Fibroblast of skin of right biceps (primary cell): ENCODE data around the gene PRR33.
"Not testable (repeated sequence)": the region's sequence is repeated elsewhere in the genome, so short reads cannot be mapped to it uniquely, and the experiment has no call there.

Source experiments
- DNase-seq: peaks from one replicate; pipeline ENCODE4 v3.0.0-alpha.2; 2013

PRR33 gene

GRCh38 chr11:1888811-1889210 is 2.9 kb downstream of the PRR33 start:
- no peak for DNase-seq

GRCh38 chr11:1888347-1888753 is 3.3 kb downstream of the PRR33 start:
- DNase-seq, result no peak

GRCh38 chr11:1887451-1888346 is 4.0 kb downstream of the PRR33 start:
- DNase-seq, result no peak

GRCh38 chr11:1886551-1886950 is 5.1 kb downstream of the PRR33 start:
- not testable (repeated sequence) for DNase-seq

GRCh38 chr11:1884303-1884700 is 7.4 kb downstream of the PRR33 start:
- no peak for DNase-seq

- DNase-seq, result no peak
Measured at GRCh38 chr11:1883346-1884302, 8.1 kb downstream of the PRR33 start.

- peak; percentile 69 for DNase-seq
Measured at GRCh38 chr11:1882265-1883238, 9.1 kb downstream of the PRR33 start.

GRCh38 chr11:1881442-1882264 is 10.0 kb downstream of the PRR33 start:
- DNase-seq, result no peak

- DNase-seq, result no peak
Measured at GRCh38 chr11:1880746-1881441, 10.8 kb downstream of the PRR33 start.

- DNase-seq, result peak; percentile 47
Measured at GRCh38 chr11:1879941-1880720, 11.6 kb downstream of the PRR33 start.

GRCh38 chr11:1879342-1879940 is 12.3 kb downstream of the PRR33 start:
- DNase-seq, result no peak

- DNase-seq, result no peak
Measured at GRCh38 chr11:1878137-1879031, 13.3 kb downstream of the PRR33 start.

GRCh38 chr11:1877211-1878136 is 14.2 kb downstream of the PRR33 start:
- peak; percentile 43 for DNase-seq

GRCh38 chr11:1876361-1877063 is 15.2 kb downstream of the PRR33 start:
- peak; percentile 37 for DNase-seq

- DNase-seq, result not testable (repeated sequence)
Measured at GRCh38 chr11:1875851-1876301, 15.8 kb downstream of the PRR33 start.

- no peak for DNase-seq
Measured at GRCh38 chr11:1875093-1875850, 16.4 kb downstream of the PRR33 start.
